Right ventricle myocardium inferior (tissue), 1 donor: ENCODE data around the gene DYSF. TPM values are rescaled to one million over a fixed set of nuclear protein-coding genes. Genes with fewer than 3 reads are reported as not detected.

ENCODE experiments used
- ATAC-seq: fragments of 200-7000 bp; cut with Tn5 transposase; one replicate; pipeline ENCODE4 v1.9.1; 2020; ENCODE audit warnings: mild to moderate bottlenecking, moderate library complexity
- DNase-seq: peaks from one replicate; pipeline ENCODE4 v3.0.0; 2021; ENCODE audit errors: missing footprints
- intact Hi-C: fragments of 100-400 bp; cut with DNase I; formaldehyde crosslinking; loops from one replicate; pipeline ENCODE4 v1.11.0; 2022
- total RNA-seq: library from RNA; stranded (reverse); fragmentation: NEBNext Ultra II Directional; extraction: Animal tissue kit (Norgen Biotek cat#: 25700); gene quantifications from one replicate; pipeline ENCODE4 v1.2.1, GENCODE V29; 2021
- donor health status: DM: no; HTN: yes; CAD: no; lungs with severe emphysema.

The DYSF gene
- total RNA-seq, 1 donor from 2014 or later, result 57.8 TPM

GRCh38 chr2:71713581-71714580 is 260.5 kb downstream of the DYSF start:
- intact Hi-C loops, result no loop called here
- DNase-seq, result no peak
- ATAC-seq, result no peak

DNA sequence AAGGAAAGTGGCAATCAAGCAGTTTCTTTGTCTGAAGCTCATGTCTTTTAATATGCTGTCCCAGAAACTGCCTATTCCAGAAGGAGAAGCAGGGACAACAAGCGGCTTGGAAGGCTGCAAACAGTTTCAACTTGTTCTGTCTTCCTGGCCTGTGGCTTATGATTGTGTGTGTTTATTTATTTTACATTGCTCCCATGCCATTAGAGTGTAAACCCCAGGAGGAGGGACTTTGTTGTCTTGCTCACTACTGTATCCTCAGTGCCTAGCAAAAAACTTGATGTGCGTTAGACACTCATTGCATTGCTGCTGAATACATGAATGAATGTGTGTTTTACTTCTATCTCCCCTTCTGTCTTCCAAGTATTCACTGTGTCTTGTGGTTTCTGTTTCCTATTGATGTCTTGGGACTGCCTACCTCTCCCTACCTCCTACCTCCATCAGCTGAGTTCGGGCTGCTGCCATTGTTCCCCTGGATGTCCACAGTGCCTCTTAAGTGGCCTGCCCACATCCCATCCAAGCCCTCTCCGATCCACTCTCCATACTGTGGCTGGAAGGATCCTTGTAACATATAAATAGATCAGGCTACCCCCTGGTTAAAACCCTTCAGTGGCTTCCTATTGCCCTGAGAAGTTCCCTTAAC is 261.4 kb downstream of the DYSF start:
- intact Hi-C loops, result no loop called here
- ATAC-seq, result no peak
- no peak for DNase-seq

- intact Hi-C loops, result no loop called here
- no peak for ATAC-seq
- DNase-seq, result no peak
These were observed 261.9 kb downstream of the DYSF start for GRCh38 chr2:71715241-71715750.

GRCh38 chr2:71715951-71716696 is 262.8 kb downstream of the DYSF start:
- intact Hi-C loops, result no loop called here
- DNase-seq, result no peak
- no peak for ATAC-seq

GRCh38 chr2:71716697-71717624 is 263.6 kb downstream of the DYSF start:
- peak; percentile 96 for ATAC-seq
- intact Hi-C loops, result loop anchor here (1.0 kb wide), 1 partner anchor 102 kb away; no protein-coding TSS in a partner anchor
- DNase-seq, result peak; percentile 92

DNA sequence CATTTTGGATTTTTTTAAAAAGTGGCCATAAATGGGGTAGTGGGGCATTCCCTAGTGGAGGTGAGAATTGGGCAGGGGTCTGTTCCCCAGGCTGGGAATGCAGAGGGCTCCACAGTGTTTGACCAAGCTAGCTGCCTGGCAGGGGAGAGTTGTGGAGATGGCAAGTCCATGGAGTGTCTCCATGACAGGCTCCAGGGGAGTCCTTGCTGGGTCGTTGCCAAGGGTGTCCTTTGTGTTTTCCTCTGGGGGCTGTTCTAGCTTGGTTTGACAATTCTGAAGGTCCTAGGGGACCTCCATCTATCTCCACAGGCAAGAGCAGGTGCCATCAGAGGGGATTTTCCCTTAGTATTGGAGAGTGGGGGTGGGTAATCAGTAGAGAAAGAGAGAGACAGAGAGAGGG is 265.3 kb downstream of the DYSF start:
- ATAC-seq, result no peak
- no peak for DNase-seq

GRCh38 chr2:71719520-71720282 is 266.3 kb downstream of the DYSF start:
- DNase-seq, result no peak
- no peak for ATAC-seq
- intact Hi-C loops, result loop anchor here (2.0 kb wide), 1 partner anchor 59 kb away; no protein-coding TSS in a partner anchor

More for the DNA sequence above, 265.3 kb downstream of the DYSF start:
- intact Hi-C loops, result loop anchor here (2.0 kb wide), 1 partner anchor 60 kb away; no protein-coding TSS in a partner anchor

- DNase-seq (no peak), ATAC-seq (no peak)
- intact Hi-C loops, result no loop called here
These were observed 266.9 kb downstream of the DYSF start for GRCh38 chr2:71720283-71720560.

- DNase-seq (no peak), ATAC-seq (no peak)
- intact Hi-C loops, result no loop called here
These were observed 267.4 kb downstream of the DYSF start for GRCh38 chr2:71720596-71721361.

- ATAC-seq, result no peak
- intact Hi-C loops, result no loop called here
- DNase-seq, result no peak
These were observed 268.0 kb downstream of the DYSF start for GRCh38 chr2:71721362-71721665.

DNA sequence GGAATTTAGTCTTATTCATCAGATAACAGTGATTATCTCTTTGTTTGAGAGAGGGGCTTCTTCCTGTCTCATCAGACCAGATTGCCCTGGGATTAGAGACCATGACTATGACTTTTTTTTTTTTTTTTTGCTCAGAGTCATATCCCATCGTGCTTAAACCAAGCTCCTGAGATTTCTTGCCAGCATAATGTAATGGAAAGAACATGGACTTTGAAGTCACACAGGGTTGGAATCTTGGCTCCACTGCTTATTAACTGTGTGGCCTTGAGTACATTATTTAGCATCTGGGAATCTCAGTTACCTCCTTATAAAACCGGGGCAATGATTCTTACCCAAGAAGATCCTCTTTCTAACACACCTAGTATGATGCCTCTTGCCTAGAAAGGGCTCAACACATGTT is 268.3 kb downstream of the DYSF start:
- intact Hi-C loops, result no loop called here
- DNase-seq, result no peak
- no peak for ATAC-seq

DNA sequence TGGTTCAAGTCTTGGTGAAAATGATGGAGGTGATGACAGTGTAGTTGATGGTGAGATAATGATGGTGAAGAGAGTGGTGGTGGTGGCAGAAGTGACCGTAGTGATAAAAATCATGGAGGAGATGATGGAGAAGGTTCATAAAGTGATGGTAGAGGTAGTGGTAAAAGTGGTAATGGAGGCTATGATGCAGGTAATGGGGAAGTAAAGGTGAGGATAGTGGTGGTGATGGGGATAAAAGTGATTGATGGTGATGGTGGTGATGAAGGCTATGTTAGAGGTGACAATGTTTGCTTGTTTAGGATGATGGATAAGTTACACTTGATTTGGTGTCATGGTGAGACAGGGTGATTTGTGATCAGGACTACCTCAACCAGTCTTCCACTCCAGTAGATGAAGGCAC is 268.9 kb downstream of the DYSF start:
- DNase-seq (no peak), ATAC-seq (no peak)
- intact Hi-C loops, result no loop called here

DNA sequence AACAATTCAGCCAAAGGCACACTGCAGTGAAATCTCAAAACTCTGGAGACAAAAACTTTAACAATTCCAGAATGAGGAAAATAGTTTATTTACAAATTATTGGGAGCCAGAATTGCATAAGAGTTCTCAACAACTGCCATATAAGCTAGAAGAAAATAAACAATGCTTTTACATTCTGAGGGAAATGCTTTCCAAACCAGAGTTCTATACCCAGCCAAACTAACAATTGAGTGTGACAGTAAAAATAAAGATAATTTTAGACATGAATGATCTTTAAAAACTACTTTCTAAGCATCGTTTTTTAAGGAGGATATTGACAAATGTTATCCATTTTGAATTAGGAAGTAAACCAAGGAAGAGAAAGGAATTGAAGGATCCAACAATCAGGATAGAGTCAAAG is 271.4 kb downstream of the DYSF start:
- DNase-seq, result no peak
- intact Hi-C loops, result no loop called here
- ATAC-seq, result no peak

DNA sequence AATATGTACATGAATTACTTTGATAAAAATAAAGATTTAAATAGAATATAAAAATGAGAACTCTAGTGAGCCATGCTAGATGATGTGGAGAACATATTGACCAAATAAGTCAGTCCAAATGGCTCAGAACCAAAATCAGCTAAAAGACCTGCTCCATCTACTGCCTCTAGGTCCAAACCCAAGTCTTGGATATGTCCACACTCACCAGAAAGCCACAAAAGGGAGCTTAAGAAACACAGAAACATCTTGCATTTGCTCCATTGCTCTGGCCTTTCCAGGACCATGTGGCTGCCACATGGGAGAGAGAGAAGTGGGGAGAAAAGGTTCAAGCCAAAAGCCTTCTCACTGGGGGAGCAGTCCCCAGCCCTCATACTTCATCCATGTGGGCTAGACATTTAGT is 272.5 kb downstream of the DYSF start:
- ATAC-seq, result no peak
- intact Hi-C loops, result no loop called here
- DNase-seq, result no peak

DNA sequence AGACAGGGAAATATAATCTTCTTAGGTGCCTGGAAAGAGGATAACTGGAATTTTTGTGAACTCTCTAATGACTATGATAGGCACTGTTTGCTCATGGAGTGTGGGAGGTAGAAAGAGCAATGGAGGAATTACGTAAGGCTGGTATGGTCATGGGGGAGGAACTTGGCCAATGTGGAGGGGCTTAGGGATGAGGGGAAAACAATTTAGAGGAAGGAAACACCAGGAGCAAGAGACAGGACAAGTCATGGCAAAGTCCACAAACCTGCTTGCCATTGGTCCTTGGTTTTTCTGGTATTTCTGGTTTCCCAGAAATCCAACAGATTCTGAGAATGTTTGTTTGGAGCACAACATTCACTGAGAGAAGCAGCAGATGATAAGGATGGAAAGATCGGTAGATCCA is 274.2 kb downstream of the DYSF start:
- ATAC-seq (no peak), DNase-seq (no peak)
- intact Hi-C loops, result no loop called here

DNA sequence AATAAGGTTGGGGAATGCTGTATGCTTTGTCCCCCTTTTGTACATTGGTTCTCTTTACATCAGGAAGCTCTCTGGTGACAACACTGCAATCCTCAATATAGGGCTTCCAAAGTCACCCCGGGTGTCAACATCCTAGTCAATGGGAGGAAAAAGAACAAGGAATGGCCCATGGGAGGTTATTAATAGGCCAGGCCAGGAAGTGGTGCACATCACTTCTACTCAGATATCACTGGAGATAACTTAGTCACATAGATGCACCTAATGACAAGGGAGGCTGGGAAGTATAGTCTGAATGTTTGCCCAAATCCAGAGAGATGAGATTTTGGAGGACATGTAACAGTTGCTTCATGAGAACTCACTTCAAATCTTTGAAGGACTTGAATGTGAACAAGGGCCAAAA is 274.7 kb downstream of the DYSF start:
- DNase-seq (no peak), ATAC-seq (no peak)
- intact Hi-C loops, result no loop called here

DNA sequence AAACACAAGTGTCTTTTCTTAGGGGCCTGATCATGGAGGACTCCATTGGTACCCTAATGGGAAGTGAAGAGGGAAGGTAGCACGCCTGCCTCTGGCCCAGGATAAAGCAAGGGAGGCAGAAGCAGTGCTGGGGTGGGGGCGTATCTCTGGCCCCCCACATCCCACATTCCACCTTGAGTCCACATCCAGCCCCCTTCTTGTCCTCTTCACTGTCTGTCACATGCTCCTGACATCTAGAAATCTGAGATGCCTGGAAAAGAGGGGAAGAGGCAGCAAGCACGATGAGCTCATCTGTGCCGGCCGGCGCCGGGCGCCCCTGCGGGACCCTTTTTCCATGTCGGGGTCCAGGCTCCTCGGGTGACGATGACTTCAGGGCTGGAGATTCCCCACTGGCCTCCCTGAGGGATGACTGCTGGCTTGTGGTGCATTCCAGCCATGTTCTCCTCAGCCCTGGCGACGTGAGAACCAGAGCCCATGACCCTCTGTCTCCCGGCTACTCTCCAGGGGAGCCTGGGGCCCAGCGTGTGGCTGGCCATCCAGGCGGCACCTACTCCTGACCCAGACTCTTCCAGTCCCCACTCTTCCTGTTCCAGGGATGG is 277.5 kb downstream of the DYSF start:
- ATAC-seq (no peak), DNase-seq (no peak)
- intact Hi-C loops, result no loop called here
